Kidney epithelial cell (primary cell): ENCODE results near the gene ZNF555. TPM values are rescaled to one million over a fixed set of nuclear protein-coding genes. Genes with fewer than 3 reads are reported as not detected.

Experiments
- DNase-seq: peaks from one replicate; pipeline ENCODE4 v3.0.0-alpha.2; 2010; ENCODE audit warnings: low read depth
- H3K27me3 ChIP-seq: 2 replicates; pipeline ENCODE4 v1.6.0; 2011; ENCODE audit warnings: low read length; ENCODE audit not compliant: control insufficient read depth, insufficient read depth
- H3K36me3 ChIP-seq: 2 replicates; pipeline ENCODE4 v1.5.1; 2011; ENCODE audit warnings: low read length; ENCODE audit not compliant: control insufficient read depth, insufficient read depth
- H3K4me3 ChIP-seq: 2 replicates; pipeline ENCODE4 v1.5.1; 2011; ENCODE audit warnings: low read depth, mild to moderate bottlenecking, control low read depth, low read length
- CTCF ChIP-seq: IDR thresholded peaks from 2 replicates; pipeline ENCODE4 v1.5.1; 2011; ENCODE audit warnings: mild to moderate bottlenecking, moderate library complexity, low read length, control low read depth, inconsistent platforms; ENCODE audit not compliant: insufficient read depth, poor library complexity, severe bottlenecking
- total RNA-seq: library from RNA; depleted of rRNA; stranded (reverse); fragments of >200 nt; gene quantifications from 2 replicates; pipeline ENCODE4 v1.2.3, GENCODE V29; 2015

ZNF555 gene
- total RNA-seq, 1 donor from 2014 or later, result 7.4 TPM

DNA sequence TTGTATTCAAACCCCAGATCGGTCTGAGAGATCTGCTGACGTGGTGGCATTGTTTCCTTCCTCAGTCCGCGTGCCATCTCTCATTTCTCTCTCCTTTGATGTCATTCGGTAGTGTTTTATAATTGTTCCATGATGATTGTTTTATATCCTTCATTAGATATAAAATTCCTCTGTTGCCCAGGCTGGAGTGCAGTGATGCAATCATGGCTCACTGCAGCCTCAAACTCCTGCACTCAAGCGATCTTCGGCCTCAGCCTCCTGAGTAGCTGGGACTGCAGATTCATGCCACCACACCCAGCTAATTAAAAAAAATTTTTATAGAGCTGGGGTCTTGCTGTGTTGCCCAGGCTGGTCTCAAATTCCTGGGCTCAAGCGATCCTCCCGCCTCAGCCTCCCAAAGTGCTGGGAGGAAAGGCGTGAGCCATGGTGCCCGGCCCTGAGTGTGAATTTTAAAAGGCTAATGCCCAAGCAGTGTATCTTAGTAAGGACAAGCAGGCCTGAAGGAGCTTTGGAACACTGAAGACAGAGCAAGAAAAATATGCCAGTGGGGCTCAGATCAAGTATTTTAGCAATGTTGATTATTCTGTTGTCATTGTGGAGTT lies 64.7 kb downstream of the ZNF555 start:
- TF ChIP-seq CTCF, result no peak
- no peak overlapping the region for H3K4me3 ChIP-seq
- H3K36me3 ChIP-seq, result no peaks in the 10 kb centered on the region
- DNase-seq, result no peak
- H3K27me3 ChIP-seq, result no peaks in the 10 kb centered on the region

GRCh38 chr19:2906631-2907195 lies 65.4 kb downstream of the ZNF555 start:
- no peaks in the 10 kb centered on the region for H3K27me3 ChIP-seq
- no peaks in the 10 kb centered on the region for H3K36me3 ChIP-seq
- no peak overlapping the region for H3K4me3 ChIP-seq
- no peak for TF ChIP-seq CTCF
- no peak for DNase-seq

Other genes with a start within 250 kb of the ZNF555 start
- gene GNG7, start 138.8 kb upstream of the ZNF555 start, total RNA-seq, result 0.21 and 0.33 TPM in 2 replicates
- 3.1 and 5.3 TPM in 2 replicates for gene DIRAS1, start 120.1 kb upstream of the ZNF555 start, total RNA-seq
- 59.6 TPM in 2 replicates for gene SLC39A3, start 101.5 kb upstream of the ZNF555 start, total RNA-seq
- gene SGTA, start 58.2 kb upstream of the ZNF555 start, total RNA-seq, result 70.7 and 80.2 TPM in 2 replicates
- 79.0 and 85.9 TPM in 2 replicates for gene THOP1, start 56.0 kb upstream of the ZNF555 start, total RNA-seq
- gene ZNF554, start 21.6 kb upstream of the ZNF555 start, total RNA-seq, result 3.9 and 4.5 TPM in 2 replicates
- gene ZNF556, start 25.9 kb downstream of the ZNF555 start, total RNA-seq, result 0.07 TPM in 1 of 2 replicates, not detected in the other
- 1.6 and 3.0 TPM in 2 replicates for gene ZNF57, start 59.5 kb downstream of the ZNF555 start, total RNA-seq
- 3.1 and 5.0 TPM in 2 replicates for gene ZNF77, start 103.5 kb downstream of the ZNF555 start, total RNA-seq
- 0.50 and 2.2 TPM in 2 replicates for gene TLE6, start 136.1 kb downstream of the ZNF555 start, total RNA-seq
- 9.4 and 23.3 TPM in 2 replicates for gene TLE2, start 187.8 kb downstream of the ZNF555 start, total RNA-seq
- gene TLE5, start 221.0 kb downstream of the ZNF555 start, total RNA-seq, result 340 and 353 TPM in 2 replicates